ENCODE data around the gene PIP4K2B.

- TF ChIP-seq EZH2 (IDR thresholded peaks at IDR 0.05; ENCODE audit: low read length, unreplicated experiment), result no peak
- no peak for TF ChIP-seq CTCF (conservative IDR thresholded peaks at IDR 0.05; ENCODE audit: low read depth, low read length)
- TF ChIP-seq EZH2phosphoT487 (IDR thresholded peaks at IDR 0.05; ENCODE audit: borderline replicate concordance, low read length), result no peak
Observed at GRCh38 chr17:38740044-38740443, 59.3 kb downstream of the PIP4K2B start.

All from PC-3 (cell line).